ENCODE measurements around the gene TTC21A.

GRCh38 chr3:39185959-39186691, 78.6 kb downstream of the TTC21A start:
- TF ChIP-seq CTCF (IDR thresholded peaks at IDR 0.05) (no peak), POLR2AphosphoS5 (IDR thresholded peaks at IDR 0.05) (no peak), POLR2A (IDR thresholded peaks at IDR 0.05) (no peak)

Measured in breast epithelium (tissue), 3 donors.